Cardiac septum (tissue), 1 donor: ENCODE results near the gene EFHC1. TPM values are rescaled to one million over a fixed set of nuclear protein-coding genes. Genes with fewer than 3 reads are reported as not detected.

Source experiments
- DNase-seq: peaks from one replicate; pipeline ENCODE4 v3.0.0-alpha.2; 2020; ENCODE audit warnings: low spot score
- intact Hi-C: fragments of 100-400 bp; cut with DNase I; formaldehyde crosslinking; loops from one replicate; pipeline ENCODE4 v1.14.0; 2022
- total RNA-seq: library from RNA; stranded (reverse); fragmentation: NEBNext Ultra II Directional; extraction: Animal tissue kit (Norgen Biotek cat#: 25700); gene quantifications from one replicate; pipeline ENCODE4 v1.2.1, GENCODE V29; 2021
- donor health status: DM: no; HTN: no; CAD: no.

EFHC1 gene
- total RNA-seq, 1 donor from 2014 or later, result 6.2 TPM

DNA sequence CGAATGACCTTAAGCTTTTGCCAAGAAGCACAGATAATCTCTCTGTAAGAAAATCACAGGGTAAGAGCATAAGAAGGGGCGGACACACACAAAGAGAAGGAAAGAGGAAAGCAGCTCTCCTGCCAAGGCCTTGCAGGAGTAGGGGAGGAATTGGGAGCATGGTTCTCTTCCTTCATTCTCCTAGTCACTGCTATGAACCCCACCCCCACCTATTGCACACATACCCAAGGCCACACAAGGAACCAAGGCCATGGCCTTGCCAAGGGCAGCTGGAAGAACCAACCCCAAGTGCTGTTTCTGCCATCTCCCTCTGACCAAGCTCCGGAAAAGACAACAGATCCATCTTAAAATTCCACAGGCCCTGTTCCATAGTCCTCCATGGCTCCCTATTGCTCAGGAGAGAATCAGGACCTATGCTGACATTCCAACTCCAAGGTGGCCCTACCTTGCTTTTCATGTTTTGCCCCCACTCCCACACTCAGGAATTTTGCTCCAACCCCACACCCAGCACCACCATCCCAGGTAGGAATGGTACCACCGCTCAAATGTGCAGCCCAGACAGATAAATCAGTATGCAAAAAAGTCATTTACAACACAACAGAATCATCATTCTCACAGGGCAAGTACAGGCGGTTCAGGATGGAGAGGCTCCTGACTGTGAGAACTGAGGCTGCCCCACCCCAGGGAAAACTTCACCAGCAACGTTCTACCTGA, 125.4 kb downstream of the EFHC1 start:
- no peak for DNase-seq
- intact Hi-C loops, result no loop called here

- intact Hi-C loops, result no loop called here
- no peak for DNase-seq
Observed at GRCh38 chr6:52546192-52546591, 126.0 kb downstream of the EFHC1 start.

DNA sequence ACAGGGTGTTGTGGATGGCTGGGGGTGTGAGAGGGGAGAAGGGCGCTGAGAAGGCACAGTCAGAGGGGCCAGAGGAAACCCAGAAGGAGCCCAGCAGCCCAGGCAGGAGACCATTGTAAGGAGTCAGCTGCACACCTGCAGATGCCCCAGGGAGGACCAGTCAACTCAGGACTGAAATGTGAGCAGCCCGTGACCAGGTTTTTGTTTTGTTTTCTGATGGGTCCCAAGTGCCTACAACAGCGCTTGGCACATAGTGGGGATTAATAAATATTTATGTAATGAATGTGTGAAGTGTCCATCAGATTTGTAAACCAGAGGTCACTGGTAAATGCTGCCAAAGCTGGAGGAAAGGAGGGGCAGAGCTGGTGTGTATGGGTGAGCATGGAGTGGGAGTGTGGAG, 126.5 kb downstream of the EFHC1 start:
- intact Hi-C loops, result no loop called here
- DNase-seq, result no peak

GRCh38 chr6:52547647-52548352, 127.7 kb downstream of the EFHC1 start:
- intact Hi-C loops, result no loop called here
- DNase-seq, result no peak

- DNase-seq, result no peak
- intact Hi-C loops, result no loop called here
Observed at GRCh38 chr6:52548353-52548713, 128.2 kb downstream of the EFHC1 start.

DNA sequence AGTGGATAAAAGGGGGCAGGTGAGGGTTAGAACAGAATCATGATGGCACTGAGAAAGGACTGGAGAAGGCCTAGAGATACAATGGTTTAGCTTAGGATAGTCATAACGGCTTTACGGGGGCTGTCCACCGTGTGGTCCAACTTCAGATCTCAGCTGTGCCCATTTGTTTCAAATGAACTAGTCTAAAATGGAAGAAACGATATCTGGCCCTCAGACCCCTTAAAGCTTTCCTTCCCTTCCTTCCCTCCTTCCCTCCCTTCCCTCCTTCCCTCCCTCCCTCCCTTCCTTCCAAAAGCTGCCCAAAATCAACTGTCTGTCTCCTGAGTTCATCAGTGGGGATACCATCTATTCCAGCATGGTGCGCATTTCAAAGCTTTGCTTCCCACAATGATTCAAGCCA, 128.9 kb downstream of the EFHC1 start:
- no peak for DNase-seq
- intact Hi-C loops, result no loop called here

- intact Hi-C loops, result no loop called here
- DNase-seq, result no peak
Observed at GRCh38 chr6:52549428-52549827, 129.3 kb downstream of the EFHC1 start.

- intact Hi-C loops, result loop anchor here (5.0 kb wide), 1 partner anchor 33 kb away; no protein-coding TSS in a partner anchor
Observed at GRCh38 chr6:52550014-52550575, 130.0 kb downstream of the EFHC1 start.

DNA sequence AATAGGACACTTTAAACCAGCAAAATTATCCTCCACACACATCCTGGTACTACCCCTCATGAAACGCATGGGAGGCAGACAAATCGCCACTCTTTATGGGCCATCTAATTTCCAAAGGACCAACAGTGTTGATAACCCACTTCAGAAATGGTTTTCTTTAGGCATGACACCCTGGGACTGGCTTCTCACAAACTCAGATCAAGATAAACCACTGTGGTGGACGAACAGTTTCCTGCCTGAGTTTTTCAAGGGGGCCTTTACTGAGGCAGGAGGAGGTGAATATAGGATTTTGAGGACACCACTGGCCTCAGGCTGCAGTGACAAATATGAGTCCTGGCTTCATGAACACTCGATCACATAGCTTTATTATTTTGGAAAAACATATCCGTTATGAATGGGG, 130.7 kb downstream of the EFHC1 start:
- DNase-seq, result no peak
- intact Hi-C loops, result loop anchor here (5.0 kb wide), 1 partner anchor 34 kb away; no protein-coding TSS in a partner anchor

More at GRCh38 chr6:52550014-52550575, 130.0 kb downstream of the EFHC1 start:
- DNase-seq, result no peak

DNA sequence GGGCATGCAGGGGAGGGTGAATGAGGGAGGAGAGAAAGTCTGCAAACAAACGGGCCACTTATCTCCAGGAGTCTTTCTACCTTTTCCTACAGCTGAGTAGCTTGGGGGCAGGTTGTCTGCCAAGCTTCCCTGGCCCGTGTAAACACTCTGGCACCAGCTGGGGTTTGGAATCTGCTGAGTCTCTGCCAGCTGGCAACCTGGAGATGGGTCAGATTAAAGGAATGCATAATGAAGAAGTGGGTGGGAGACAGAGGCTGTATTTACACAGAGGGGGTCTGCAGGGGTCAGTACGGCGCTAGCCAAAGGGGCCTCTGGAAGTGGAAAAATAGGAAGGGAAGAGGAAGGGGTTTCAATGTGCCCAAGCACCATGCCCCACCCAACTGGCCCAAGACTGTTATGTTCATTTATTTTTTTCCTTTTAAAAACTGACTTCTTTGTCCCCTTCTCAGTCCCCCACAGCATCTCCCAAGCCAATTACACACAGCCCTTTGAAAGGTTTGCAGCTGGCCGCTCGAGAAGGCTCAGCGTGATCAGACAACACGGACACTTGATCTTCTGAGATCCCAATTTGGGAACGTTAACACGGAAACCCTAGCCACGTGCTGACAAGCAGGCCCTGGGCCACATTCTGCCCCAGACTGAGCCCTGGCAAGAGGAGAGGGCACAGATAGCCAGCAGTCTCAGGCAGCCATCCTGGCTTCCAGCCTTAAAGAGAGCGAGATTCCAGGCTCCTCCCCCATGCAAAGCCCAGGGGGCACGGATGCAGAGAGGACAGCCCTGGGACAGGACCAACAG, 131.5 kb downstream of the EFHC1 start:
- intact Hi-C loops, result loop anchor here (5.0 kb wide), 1 partner anchor 34 kb away; no protein-coding TSS in a partner anchor
- DNase-seq, result peak; percentile 79

DNA sequence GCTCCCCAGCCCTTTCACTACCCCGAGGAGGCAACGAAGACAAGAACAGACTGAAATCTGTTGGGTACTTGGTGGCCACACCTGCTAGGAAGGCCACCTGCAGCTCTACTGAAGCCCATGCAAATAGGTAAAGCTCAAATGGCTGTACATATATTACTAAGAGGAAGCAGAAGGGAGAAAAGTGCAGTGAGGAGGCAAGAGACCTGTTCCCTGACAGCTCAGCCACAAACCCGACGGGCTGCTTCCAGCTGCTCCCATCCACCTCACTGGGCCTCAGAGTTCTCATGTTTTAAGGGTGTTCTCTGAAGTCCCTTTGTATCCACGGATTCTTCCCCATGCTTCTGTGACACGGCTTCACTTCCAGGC, 132.1 kb downstream of the EFHC1 start:
- DNase-seq, result no peak
- intact Hi-C loops, result loop anchor here (5.0 kb wide), 1 partner anchor 35 kb away; no protein-coding TSS in a partner anchor

DNA sequence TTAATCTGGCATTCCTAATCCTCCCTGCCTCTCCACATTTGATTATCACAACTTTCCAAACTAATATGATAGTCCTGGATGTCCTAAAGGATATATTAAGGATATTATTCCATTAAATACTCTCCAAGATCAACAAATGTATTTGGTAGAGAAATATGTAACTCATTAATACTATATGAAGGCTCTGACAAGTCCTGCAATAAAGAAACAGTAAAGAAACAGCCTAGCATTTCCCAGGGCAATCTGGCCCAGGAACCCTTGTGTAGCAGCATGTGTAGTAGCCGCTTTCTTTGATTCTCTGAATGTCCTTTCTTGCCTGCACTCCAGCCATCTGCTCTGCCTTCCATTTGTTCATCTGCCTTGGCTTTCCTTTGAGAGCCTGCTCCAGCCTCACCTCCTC, 133.0 kb downstream of the EFHC1 start:
- intact Hi-C loops, result loop anchor here (5.0 kb wide), 1 partner anchor 36 kb away; no protein-coding TSS in a partner anchor
- no peak for DNase-seq

- intact Hi-C loops, result loop anchor here (5.0 kb wide), 1 partner anchor 36 kb away; no protein-coding TSS in a partner anchor
- no peak for DNase-seq
Observed at GRCh38 chr6:52553719-52554118, 133.6 kb downstream of the EFHC1 start.

- intact Hi-C loops, result loop anchor here (5.0 kb wide), 1 partner anchor 37 kb away; no protein-coding TSS in a partner anchor
- no peak for DNase-seq
Observed at GRCh38 chr6:52554684-52555280, 134.6 kb downstream of the EFHC1 start.

GRCh38 chr6:52555518-52556233, 135.5 kb downstream of the EFHC1 start:
- intact Hi-C loops, result no loop called here
- no peak for DNase-seq

- no peak for DNase-seq
- intact Hi-C loops, result no loop called here
Observed at GRCh38 chr6:52557389-52558265, 137.5 kb downstream of the EFHC1 start.

DNA sequence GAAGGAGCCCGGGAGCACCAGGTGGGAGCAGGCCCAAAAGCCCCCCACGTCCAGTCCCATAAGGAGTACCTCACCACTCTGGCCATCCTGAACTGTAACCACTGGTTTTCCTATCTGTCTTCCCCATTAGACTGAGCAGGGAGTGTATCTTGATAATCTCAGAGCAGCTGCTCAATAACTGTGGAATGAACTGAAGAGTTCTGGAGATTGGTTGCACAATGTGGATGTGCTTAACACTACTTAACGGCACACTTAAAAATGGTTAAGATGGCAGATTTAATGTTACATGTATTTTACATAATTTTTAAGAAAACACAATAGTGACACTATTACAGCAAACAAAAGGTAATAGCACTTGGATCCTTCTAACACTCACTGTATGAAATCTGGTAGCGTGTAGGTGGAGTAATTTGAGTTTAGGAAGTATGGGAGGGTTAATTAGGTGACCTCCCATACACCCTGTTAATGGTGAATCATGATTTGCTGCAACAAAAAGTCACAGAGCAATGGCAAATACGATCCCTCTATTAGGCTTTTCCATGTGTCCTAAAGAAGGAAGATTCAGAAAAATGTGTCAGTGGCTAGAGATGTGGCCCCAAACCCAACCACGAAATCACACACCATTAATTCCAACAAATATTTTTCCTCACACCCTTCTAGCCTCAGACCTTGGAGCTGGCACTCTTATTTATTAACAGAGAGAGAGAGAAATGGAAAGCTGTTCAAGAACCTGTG, 138.3 kb downstream of the EFHC1 start:
- intact Hi-C loops, result no loop called here

More for the DNA sequence above, 138.3 kb downstream of the EFHC1 start:
- no peak for DNase-seq
